Activated T-helper 1 cell treated with anti-CD3 and anti-CD28 coated beads, Interleukin-12 subunit alpha, Interleukin-12 subunit beta, Interleukin-2, Interleukin-4 antibody, amounts not matched to agents 30 ng/mL and 10 ng/mL and 1 ng/mL, durations not matched to agents 14 hours and 24 hours and 36 hours (primary cell): Measurements from ENCODE around the gene SPRTN. TPM values are rescaled to one million over a fixed set of nuclear protein-coding genes. Genes with fewer than 3 reads are reported as not detected.

Experiments used
- DNase-seq: peaks from one replicate; pipeline ENCODE4 v3.0.0; 2021; ENCODE audit warnings: low spot score
- H3K27ac Mint-ChIP-seq: one replicate; pipeline ENCODE4 v1.8.0; 2021; ENCODE audit warnings: mild to moderate bottlenecking, mixed read lengths
- H3K27me3 Mint-ChIP-seq: one replicate; pipeline ENCODE4 v1.8.0; 2022; ENCODE audit warnings: mild to moderate bottlenecking, moderate library complexity, mixed read lengths; ENCODE audit not compliant: insufficient read depth
- H3K36me3 Mint-ChIP-seq: one replicate; pipeline ENCODE4 v1.8.0; 2021; ENCODE audit warnings: low read depth, mixed read lengths
- H3K4me1 Mint-ChIP-seq: one replicate; pipeline ENCODE4 v1.8.0; 2021; ENCODE audit warnings: low read depth, mixed read lengths
- H3K4me3 Mint-ChIP-seq: one replicate; pipeline ENCODE4 v1.8.0; 2021; ENCODE audit warnings: mild to moderate bottlenecking, moderate library complexity, mixed read lengths
- H3K9me3 Mint-ChIP-seq: one replicate; pipeline ENCODE4 v1.8.0; 2021; ENCODE audit warnings: mixed read lengths
- intact Hi-C: fragments of 100-400 bp; cut with micrococcal nuclease; formaldehyde crosslinking; loops from one replicate; pipeline ENCODE4 v1.15.1; 2024
- total RNA-seq: library from RNA; stranded (reverse); gene quantifications from 2 replicates; pipeline ENCODE4 v1.2.3, GENCODE V29; 2022

Gene SPRTN
- total RNA-seq, 1 donor from 2014 or later, result 13.5 TPM

DNA sequence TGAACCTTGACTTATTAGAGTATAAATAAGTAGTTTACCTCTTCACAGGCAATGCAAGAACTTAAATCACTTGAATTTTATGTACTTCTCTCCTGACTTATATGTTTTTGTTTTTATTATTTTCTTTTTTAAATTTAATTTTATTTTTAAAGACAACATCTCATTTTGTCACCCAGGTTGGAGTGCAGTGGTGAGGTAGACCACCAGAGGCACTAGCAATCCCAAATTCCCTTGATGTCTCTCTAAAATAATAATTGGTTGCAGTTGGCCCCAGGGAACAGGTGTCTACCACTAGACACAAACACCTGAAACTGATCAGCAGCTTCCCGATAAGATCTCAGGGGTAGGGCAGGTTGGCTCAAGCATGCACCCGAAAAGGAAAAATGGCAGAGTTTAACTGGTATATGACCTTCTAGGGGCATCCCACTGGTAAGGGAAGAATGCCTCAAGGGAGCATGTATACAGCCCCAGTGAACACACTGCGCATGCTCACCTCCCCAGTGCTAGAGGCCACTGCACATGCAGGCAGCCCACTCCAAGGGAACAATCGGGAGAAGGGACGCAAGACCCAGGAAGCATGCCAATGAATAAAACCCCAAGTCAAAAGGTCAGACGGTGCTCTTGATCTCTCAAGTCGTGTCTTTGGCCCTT is 15.1 kb upstream of the SPRTN start:
- Mint-ChIP-seq H3K4me1 (no peaks in the 10 kb centered on the region), H3K27me3 (peaks cover 4% of the 10 kb centered on the region)

GRCh38 chr1:231324660-231325059 is 13.4 kb upstream of the SPRTN start:
- H3K27ac Mint-ChIP-seq, result no peak overlapping the region
- H3K9me3 Mint-ChIP-seq, result no peaks in the 10 kb centered on the region
- intact Hi-C loops, result no loop called here
- DNase-seq, result no peak
- H3K4me3 Mint-ChIP-seq, result no peak overlapping the region
- H3K36me3 Mint-ChIP-seq, result no peaks in the 10 kb centered on the region
- no peaks in the 10 kb centered on the region for H3K4me1 Mint-ChIP-seq
- H3K27me3 Mint-ChIP-seq, result peaks cover 4% of the 10 kb centered on the region

More for the DNA sequence above, 15.1 kb upstream of the SPRTN start:
- H3K27ac Mint-ChIP-seq, result no peak overlapping the region
- no peaks in the 10 kb centered on the region for H3K9me3 Mint-ChIP-seq
- intact Hi-C loops, result no loop called here
- no peak overlapping the region for H3K4me3 Mint-ChIP-seq
- H3K36me3 Mint-ChIP-seq, result no peaks in the 10 kb centered on the region
- no peak for DNase-seq

- peaks cover 4% of the 10 kb centered on the region for H3K27me3 Mint-ChIP-seq
Observed at GRCh38 chr1:231326248-231326647, 11.8 kb upstream of the SPRTN start.

GRCh38 chr1:231327617-231328016 is 10.5 kb upstream of the SPRTN start:
- no peaks in the 10 kb centered on the region for H3K9me3 Mint-ChIP-seq
- H3K27me3 Mint-ChIP-seq, result peaks cover 4% of the 10 kb centered on the region
- no peak overlapping the region for H3K27ac Mint-ChIP-seq
- H3K4me1 Mint-ChIP-seq, result peaks cover 2% of the 10 kb centered on the region
- no peaks in the 10 kb centered on the region for H3K36me3 Mint-ChIP-seq
- H3K4me3 Mint-ChIP-seq, result no peak overlapping the region
- intact Hi-C loops, result no loop called here
- no peak for DNase-seq

More at GRCh38 chr1:231326248-231326647, 11.8 kb upstream of the SPRTN start:
- H3K4me3 Mint-ChIP-seq, result no peak overlapping the region
- H3K36me3 Mint-ChIP-seq, result no peaks in the 10 kb centered on the region
- no peak for DNase-seq
- no peaks in the 10 kb centered on the region for H3K9me3 Mint-ChIP-seq
- intact Hi-C loops, result no loop called here
- H3K4me1 Mint-ChIP-seq, result no peaks in the 10 kb centered on the region
- H3K27ac Mint-ChIP-seq, result no peak overlapping the region

DNA sequence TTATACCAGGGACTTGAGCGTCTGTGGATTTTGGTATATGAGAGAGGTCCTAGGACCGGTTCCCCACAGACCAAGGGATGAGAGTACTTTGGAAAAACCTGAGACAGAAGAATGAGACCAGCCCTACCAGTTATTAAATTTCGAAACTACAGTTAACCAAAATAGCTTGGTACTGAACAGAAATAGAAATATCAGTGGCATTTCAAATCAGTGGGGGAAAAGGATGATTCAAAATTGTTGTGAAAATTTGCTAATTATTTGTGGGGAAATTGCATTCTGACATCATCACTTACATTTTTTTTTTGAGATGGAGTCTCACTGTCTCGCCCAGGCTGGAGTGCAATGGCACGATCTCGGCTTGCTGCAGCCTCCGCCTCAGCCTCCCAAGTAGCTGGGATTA is 8.6 kb upstream of the SPRTN start:
- Mint-ChIP-seq H3K36me3 (peaks cover 7% of the 10 kb centered on the region), H3K27ac (no peak overlapping the region), H3K4me3 (no peak overlapping the region), H3K27me3 (no peaks in the 10 kb centered on the region), H3K4me1 (peaks cover 15% of the 10 kb centered on the region), H3K9me3 (no peaks in the 10 kb centered on the region)
- intact Hi-C loops, result no loop called here
- DNase-seq, result no peak

DNA sequence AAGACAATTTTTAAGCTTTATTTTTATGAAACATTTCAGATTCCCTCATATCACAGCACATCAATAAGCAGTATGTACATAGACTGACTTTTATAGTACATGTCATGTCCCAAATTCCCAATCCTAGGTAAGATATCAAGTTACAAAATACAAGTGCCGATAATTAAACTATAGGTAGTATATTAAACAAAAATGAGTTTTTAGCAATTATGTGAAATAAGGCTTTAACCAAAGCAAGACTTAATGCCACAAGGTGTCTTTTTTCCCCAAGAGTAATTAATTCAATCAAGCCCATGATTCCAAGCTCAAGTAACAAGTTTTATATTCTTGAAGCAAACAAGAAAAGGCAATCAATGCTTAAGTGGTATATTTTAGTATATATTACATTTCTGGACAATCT is 5.3 kb upstream of the SPRTN start:
- peaks cover 17% of the 10 kb centered on the region for H3K36me3 Mint-ChIP-seq
- intact Hi-C loops, result no loop called here
- peaks cover 43% of the 10 kb centered on the region for H3K4me1 Mint-ChIP-seq
- peaks cover 2% of the 10 kb centered on the region for H3K27me3 Mint-ChIP-seq
- no peak overlapping the region for H3K4me3 Mint-ChIP-seq
- no peak for DNase-seq
- H3K9me3 Mint-ChIP-seq, result no peaks in the 10 kb centered on the region
- H3K27ac Mint-ChIP-seq, result no peak overlapping the region

- no peak overlapping the region for H3K27ac Mint-ChIP-seq
- peaks cover 51% of the 10 kb centered on the region for H3K4me1 Mint-ChIP-seq
- no peak for DNase-seq
- H3K27me3 Mint-ChIP-seq, result peaks cover 3% of the 10 kb centered on the region
- peak overlapping the region; percentile 60 for H3K4me3 Mint-ChIP-seq
- intact Hi-C loops, result no loop called here
- H3K36me3 Mint-ChIP-seq, result peaks cover 17% of the 10 kb centered on the region
- H3K9me3 Mint-ChIP-seq, result no peaks in the 10 kb centered on the region
Observed at GRCh38 chr1:231334079-231334666, 3.9 kb upstream of the SPRTN start.

- H3K27me3 Mint-ChIP-seq, result peaks cover 3% of the 10 kb centered on the region
- intact Hi-C loops, result loop anchor here (5.0 kb wide), 3 partner anchors 468 to 1708 kb away; partner anchors contain the start of genes C1orf198, COG2, TAF5L and URB2
- peak overlapping the region; percentile 65 for H3K4me3 Mint-ChIP-seq
- DNase-seq, result no peak
- H3K4me1 Mint-ChIP-seq, result peaks cover 57% of the 10 kb centered on the region
- peaks cover 22% of the 10 kb centered on the region for H3K36me3 Mint-ChIP-seq
- H3K27ac Mint-ChIP-seq, result no peak overlapping the region
- H3K9me3 Mint-ChIP-seq, result no peaks in the 10 kb centered on the region
Observed at GRCh38 chr1:231334952-231335351, 3.1 kb upstream of the SPRTN start.

DNA sequence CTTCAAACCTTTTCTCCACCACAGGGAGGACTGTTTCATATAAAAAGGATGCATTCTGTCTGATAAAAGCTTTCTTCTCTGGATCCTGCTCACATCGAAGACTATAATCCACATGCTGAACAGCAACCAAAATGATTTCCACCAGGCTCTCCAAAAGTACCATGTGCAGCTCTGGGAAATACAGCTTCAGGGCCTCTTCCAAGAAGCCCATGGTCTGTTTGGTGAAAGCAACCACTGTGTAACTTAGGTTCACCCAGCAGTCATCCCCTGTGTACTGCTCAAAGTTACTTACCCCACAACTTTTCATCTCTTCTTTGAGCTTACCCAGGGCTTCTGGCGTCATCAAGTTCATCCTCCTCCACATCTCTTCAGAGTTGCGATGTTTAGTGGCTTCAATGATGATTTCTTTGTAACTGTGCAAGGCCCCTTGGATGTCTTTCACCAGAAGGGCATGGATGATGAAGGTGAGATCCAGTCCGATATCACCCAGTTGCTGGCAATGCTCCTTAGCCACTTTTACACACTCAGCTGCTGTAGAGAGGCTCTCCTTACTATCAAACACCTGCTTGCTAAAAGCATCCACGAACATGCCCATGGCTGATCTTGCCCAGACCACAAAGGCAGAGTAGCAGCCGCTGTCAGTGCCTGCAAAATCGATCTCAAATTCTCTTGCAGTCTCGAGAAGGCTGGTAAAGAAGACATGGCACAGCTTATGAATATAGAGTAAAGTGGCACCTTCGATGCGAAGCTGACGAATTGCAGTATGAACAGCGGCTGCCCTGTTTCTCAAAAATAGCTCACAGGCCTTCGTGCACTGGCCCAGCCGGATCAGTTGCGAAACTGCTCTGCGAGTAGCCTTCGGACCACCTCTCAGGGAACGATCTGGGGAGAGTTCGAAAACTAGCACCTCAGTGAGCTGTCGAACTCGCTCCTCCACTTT is 2.2 kb upstream of the SPRTN start:
- peaks cover 64% of the 10 kb centered on the region for H3K4me1 Mint-ChIP-seq
- peaks cover 3% of the 10 kb centered on the region for H3K27me3 Mint-ChIP-seq
- peaks cover 25% of the 10 kb centered on the region for H3K36me3 Mint-ChIP-seq
- peak overlapping the region; percentile 98 for H3K4me3 Mint-ChIP-seq
- intact Hi-C loops, result loop anchor here (5.0 kb wide), 3 partner anchors 469 to 1709 kb away; partner anchors contain the start of genes C1orf198, COG2, TAF5L and URB2
- H3K27ac Mint-ChIP-seq, result peak overlapping the region; percentile 1
- no peak for DNase-seq
- H3K9me3 Mint-ChIP-seq, result no peaks in the 10 kb centered on the region

- peak overlapping the region; percentile 100 for H3K27ac Mint-ChIP-seq
- intact Hi-C loops, result loop anchor here (1.0 to 5.0 kb wide), 5 partner anchors 96 to 1710 kb away; partner anchors contain the start of genes C1orf198, COG2, GNPAT and TAF5L
- peak overlapping the region; percentile 98 for H3K4me3 Mint-ChIP-seq
Observed at GRCh38 chr1:231337043-231337471, 1.0 kb upstream of the SPRTN start.

GRCh38 chr1:231337472-231338269 is 422 bp upstream of the SPRTN start, which contains the start of gene EXOC8:
Gene EXOC8 (minus strand): TSS chr1:231337852. CDS start chr1:231337745, 107 bp downstream.
- DNase-seq, result peak; percentile 99
- no peaks in the 10 kb centered on the region for H3K9me3 Mint-ChIP-seq
- H3K4me3 Mint-ChIP-seq, result peak within 1 kb of the TSS; percentile 98
- intact Hi-C loops, result loop anchor here (1.0 to 5.0 kb wide), 10 partner anchors 65 to 1710 kb away; partner anchors contain the start of genes ARV1, C1orf198, COG2 and EGLN1
- H3K27ac Mint-ChIP-seq, result peak within 1 kb of the TSS; percentile 100
- H3K4me1 Mint-ChIP-seq, result peaks cover 62% of the 10 kb centered on the region
- peaks cover 3% of the 10 kb centered on the region for H3K27me3 Mint-ChIP-seq
- peaks cover 29% of the 10 kb centered on the region for H3K36me3 Mint-ChIP-seq

More at GRCh38 chr1:231337043-231337471, 1.0 kb upstream of the SPRTN start:
- H3K36me3 Mint-ChIP-seq, result peaks cover 28% of the 10 kb centered on the region
- H3K27me3 Mint-ChIP-seq, result peaks cover 3% of the 10 kb centered on the region
- H3K9me3 Mint-ChIP-seq, result no peaks in the 10 kb centered on the region
- peak; percentile 58 for DNase-seq
- peaks cover 64% of the 10 kb centered on the region for H3K4me1 Mint-ChIP-seq
